HepG2 (cell line): ENCODE measurements around the gene RNF123. TPM values are rescaled to one million over a fixed set of nuclear protein-coding genes. Genes with fewer than 3 reads are reported as not detected.

Experiments
- ATAC-seq: fragments of 200-7000 bp; cut with Tn5 transposase; 3 replicates; pipeline ENCODE4 v1.9.1; 2020; ENCODE audit warnings: mild to moderate bottlenecking, moderate library complexity
- BruUV-seq: library from RNA; stranded (reverse); fragments of 400-500 nt; replicated peaks from 2 replicates; lab custom pipeline; 2021; lab: Mats Ljungman, UMichigan
- CTCF ChIA-PET: fragments of 300-600 bp; formaldehyde crosslinking; extraction: SDS; loops from one replicate; lab custom pipeline; 2021; ENCODE audit warnings: low total read pairs, inconsistent platforms, low intra/inter-chr PET ratio; lab: Yijun Ruan, JAX
- POLR2A ChIA-PET: fragments of 350-600 bp; sonication (Branson Sonifier 250); formaldehyde crosslinking; loops from one replicate; lab custom pipeline; 2020; ENCODE audit warnings: antibody characterized with exemption, inconsistent platforms; lab: Yijun Ruan, JAX
- DNase-seq: peaks from one replicate; pipeline ENCODE4 v3.0.0-alpha.2; 2015; ENCODE audit warnings: low spot score
- FAIRE-seq: peaks from 3 replicates; lab custom pipeline; 2011; peaks lifted over from hg19 to GRCh38; lab: Jason Lieb, UNC
- H2AFZ ChIP-seq: one replicate; pipeline ENCODE4 v1.6.1; 2011; ENCODE audit warnings: low read length, inconsistent platforms
- H3K27ac ChIP-seq: fragments of 300-600 bp; 3 replicates; pipeline ENCODE4 v1.8.0; 2011; ENCODE audit warnings: mixed run types, mild to moderate bottlenecking, mixed read lengths, low read length, inconsistent platforms; ENCODE audit not compliant: insufficient read depth; ENCODE audit errors: extremely low read length
- H3K27me3 ChIP-seq, 2 experiments: fragments of 200-600 bp in 1 of 2; 2 replicates in 1 of 2; 3 replicates in 1 of 2; pipeline versions ENCODE4 v1.6.0 to v1.8.0; 2011; ENCODE audit warnings: low read length in 2 of 2, mild to moderate bottlenecking in 2 of 2, moderate library complexity in 2 of 2, inconsistent platforms in 1 of 2; ENCODE audit not compliant: insufficient read depth in 2 of 2, control insufficient read depth in 1 of 2
- H3K36me3 ChIP-seq, 2 experiments: fragments of 200-600 bp in 1 of 2; replicated peaks in 1 of 2; 2 replicates in 1 of 2; 3 replicates in 1 of 2; pipeline versions ENCODE4 v1.5.1 to v1.8.0; 2011; ENCODE audit warnings: low read length in 2 of 2, inconsistent platforms in 1 of 2; ENCODE audit not compliant: insufficient read depth in 2 of 2, control insufficient read depth in 1 of 2
- H3K4me1 ChIP-seq: 2 replicates; pipeline ENCODE4 v1.5.1; 2012; ENCODE audit warnings: low read length, inconsistent platforms; ENCODE audit not compliant: insufficient read depth
- H3K4me2 ChIP-seq: 2 replicates; pipeline ENCODE4 v1.6.0; 2011; ENCODE audit warnings: low read depth, low read length, inconsistent platforms
- H3K4me3 ChIP-seq, 3 experiments: fragments of 200-600 bp in 1 of 3; sonication (generic), shearing (Covaris generic) in 1 of 3; replicated peaks in 1 of 3; 2 replicates each; pipeline ENCODE4 v1.5.1; 2011 to 2016; ENCODE audit warnings: low read length in 3 of 3, inconsistent platforms in 2 of 3, low read depth in 2 of 3, mild to moderate bottlenecking in 2 of 3, control low read depth in 1 of 3, mixed read lengths in 1 of 3; ENCODE audit not compliant: insufficient read depth in 1 of 3
- H3K79me2 ChIP-seq: one replicate; pipeline ENCODE4 v1.6.1; 2011; ENCODE audit warnings: low read length, inconsistent platforms; ENCODE audit not compliant: insufficient read depth
- H3K9ac ChIP-seq: 2 replicates; pipeline ENCODE4 v1.6.0; 2011; ENCODE audit warnings: mild to moderate bottlenecking, low read depth, low read length, inconsistent platforms; ENCODE audit not compliant: insufficient read depth
- H3K9me3 ChIP-seq: 2 replicates; pipeline ENCODE4 v1.5.1; 2012; ENCODE audit warnings: mild to moderate bottlenecking, low read length
- H4K20me1 ChIP-seq: 2 replicates; pipeline ENCODE4 v1.6.0; 2011; ENCODE audit warnings: inconsistent platforms, mild to moderate bottlenecking, low read length, moderate library complexity; ENCODE audit not compliant: insufficient read depth
- CBX1 ChIP-seq: IDR thresholded peaks from one replicate; pipeline ENCODE4 v1.6.1; 2016; ENCODE audit warnings: antibody characterized with exemption, low read depth
- DMAP1 ChIP-seq: IDR thresholded peaks from 2 replicates; pipeline ENCODE4 v1.6.1; 2016
- DR1 ChIP-seq: sonication (generic); formaldehyde crosslinking; IDR thresholded peaks from 2 replicates; pipeline ENCODE4 v1.8.0; 2021; ENCODE audit warnings: mild to moderate bottlenecking, missing genetic modification reagents, inconsistent platforms
- IKZF4 ChIP-seq: sonication (generic); formaldehyde crosslinking; IDR thresholded peaks from 2 replicates; pipeline ENCODE4 v1.5.1; 2020; ENCODE audit warnings: borderline replicate concordance, mild to moderate bottlenecking, low read depth, missing genetic modification reagents; ENCODE audit errors: not compliant biosample characterization
- MAFF ChIP-seq: IDR thresholded peaks from 2 replicates; pipeline ENCODE4 v1.6.1; 2011; ENCODE audit warnings: low read depth, low read length, improper control_type of control experiment
- MAFK ChIP-seq, 2 experiments: IDR thresholded peaks in 1 of 2; conservative IDR thresholded peaks in 1 of 2; 2 replicates each; pipeline ENCODE4 v1.6.1; 2011; ENCODE audit warnings: improper control_type of control experiment in 2 of 2, low read length in 2 of 2
- NKX3-1 ChIP-seq: sonication (generic); formaldehyde crosslinking; IDR thresholded peaks from 2 replicates; pipeline ENCODE4 v1.5.0; 2020; ENCODE audit warnings: missing genetic modification reagents
- SIX4 ChIP-seq: sonication (generic); formaldehyde crosslinking; IDR thresholded peaks from 2 replicates; pipeline ENCODE4 v1.4.0; 2020; ENCODE audit warnings: missing genetic modification reagents
- TMF1 ChIP-seq: sonication (generic); formaldehyde crosslinking; IDR thresholded peaks from 2 replicates; pipeline ENCODE4 v1.8.1; 2022; ENCODE audit warnings: low read depth, missing genetic modification reagents
- YY1 ChIP-seq: IDR thresholded peaks from 2 replicates; pipeline ENCODE4 v1.6.1; 2011; ENCODE audit warnings: low read length, low read depth, moderate library complexity, mild to moderate bottlenecking; ENCODE audit not compliant: insufficient read depth, insufficient replicate concordance
- ZNF260 ChIP-seq: sonication (generic); formaldehyde crosslinking; IDR thresholded peaks from 2 replicates; pipeline ENCODE4 v1.4.0; 2020; ENCODE audit warnings: missing genetic modification reagents, low read depth, mild to moderate bottlenecking, borderline replicate concordance
- ZNF333 ChIP-seq: sonication (generic); formaldehyde crosslinking; IDR thresholded peaks from 2 replicates; pipeline ENCODE4 v1.4.0; 2020; ENCODE audit warnings: mild to moderate bottlenecking, missing genetic modification reagents, borderline replicate concordance
- ZNF644 ChIP-seq: IDR thresholded peaks from 2 replicates; pipeline ENCODE4 v1.6.1; 2016; ENCODE audit warnings: low read depth
- ZNF746 ChIP-seq: sonication (generic); formaldehyde crosslinking; IDR thresholded peaks from 2 replicates; pipeline ENCODE4 v1.8.0; 2022; ENCODE audit warnings: mild to moderate bottlenecking, missing genetic modification reagents
- ZNF766 ChIP-seq: sonication (generic); formaldehyde crosslinking; IDR thresholded peaks from 2 replicates; pipeline ENCODE4 v1.5.0; 2020; ENCODE audit warnings: missing genetic modification reagents, borderline replicate concordance
- ZNF816 ChIP-seq: sonication (generic); formaldehyde crosslinking; IDR thresholded peaks from 2 replicates; pipeline ENCODE4 v1.8.0; 2022; ENCODE audit warnings: missing genetic modification reagents, mild to moderate bottlenecking, borderline replicate concordance
- WGBS: methylation state at CpG from one replicate; pipeline ENCODE4 v1.1.6; 2017; ENCODE audit warnings: low lambda C conversion rate; 5-methylcytosine and 5-hydroxymethylcytosine counted together
- in situ Hi-C: cut with HindIII; loops from 2 replicates; pipeline ENCODE4 v1.10.0; 2017; ENCODE audit warnings: low pct_unique_long_range_greater_than_20kb; ENCODE audit not compliant: extremely low pct_ligation_motif_present
- intact Hi-C: fragments of 100-400 bp; cut with micrococcal nuclease; formaldehyde crosslinking; loops from one replicate; pipeline ENCODE4 v1.10.0; 2022; ENCODE audit not compliant: unreplicated experiment
- polyA plus RNA-seq, 8 experiments: library from polyadenylated mRNA; depleted of rRNA in 3 of 8; stranded (reverse) in 7 of 8; unstranded in 1 of 8; fragments of >200 nt; fragmentation: Illumina TruSeq in 4 of 8; extraction: Trizol in 4 of 8; gene quantifications; 2 replicates each; pipeline versions ENCODE4 v1.2.1 to v1.2.3, GENCODE V29; 2011 to 2016; ENCODE audit warnings: low read depth in 4 of 8, missing spikeins in 1 of 8, mixed read lengths in 1 of 8; ENCODE audit not compliant: insufficient read depth in 1 of 8
- total RNA-seq, 5 experiments: library from RNA; depleted of rRNA; stranded (reverse); fragments of >200 nt; fragmentation: Illumina TruSeq; extraction: Trizol; gene quantifications; 2 replicates each; pipeline ENCODE4 v1.2.3, GENCODE V29; 2016; ENCODE audit warnings: low read depth in 1 of 5
- TF ChIP-seq, protein P1 (sequence below): conservative IDR thresholded peaks from 2 replicates; pipeline ENCODE4 v1.6.1; 2018; ENCODE audit warnings: missing genetic modification reagents
- TF ChIP-seq, protein P2 (sequence below): sonication (generic); formaldehyde crosslinking; IDR thresholded peaks from 2 replicates; pipeline ENCODE4 v1.4.0; 2020; ENCODE audit warnings: missing genetic modification reagents

Gene RNF123
- total and polyA plus RNA-seq, 2 of the 13 experiments (the other 11 are each of a cell fraction or from before 2014, with no cell fraction given) = 29.9 to 82.2 TPM

DNA sequence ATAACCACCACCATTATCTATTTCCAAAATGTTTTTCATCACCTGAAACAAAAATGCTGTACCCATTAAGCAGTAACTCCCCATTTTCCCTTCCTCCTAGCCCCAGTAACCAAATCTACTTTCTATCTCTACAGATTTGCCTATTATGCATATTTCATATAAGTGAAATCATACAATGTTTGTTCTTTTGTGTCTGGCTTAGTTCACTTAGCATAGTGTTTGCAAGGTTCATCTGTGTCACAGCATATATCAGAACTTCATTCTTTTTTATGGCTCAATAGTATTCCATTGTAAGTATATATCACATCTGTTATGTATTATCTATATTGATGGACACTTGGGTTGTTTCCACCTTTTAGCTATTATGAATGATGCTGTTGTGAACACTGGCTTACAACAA, 51.1 kb downstream of the RNF123 start:
- TF ChIP-seq MAFF (peak; percentile 44; the same call in 1 of the 2 replicates), MAFK (conservative IDR thresholded peaks at IDR 0.05 in 1 of 2, IDR thresholded peaks at IDR 0.05 in 1 of 2; ENCODE audit: low read length in 2 of 2) (peak; percentile 46 to 54; a peak in 3 of 4 replicates), ZNF260 (no peak), ZNF816 (CRISPR knock-in tag) (no peak), YY1 (no peak), ZNF333 (no peak)
- TF ChIP-seq, protein P1, sequence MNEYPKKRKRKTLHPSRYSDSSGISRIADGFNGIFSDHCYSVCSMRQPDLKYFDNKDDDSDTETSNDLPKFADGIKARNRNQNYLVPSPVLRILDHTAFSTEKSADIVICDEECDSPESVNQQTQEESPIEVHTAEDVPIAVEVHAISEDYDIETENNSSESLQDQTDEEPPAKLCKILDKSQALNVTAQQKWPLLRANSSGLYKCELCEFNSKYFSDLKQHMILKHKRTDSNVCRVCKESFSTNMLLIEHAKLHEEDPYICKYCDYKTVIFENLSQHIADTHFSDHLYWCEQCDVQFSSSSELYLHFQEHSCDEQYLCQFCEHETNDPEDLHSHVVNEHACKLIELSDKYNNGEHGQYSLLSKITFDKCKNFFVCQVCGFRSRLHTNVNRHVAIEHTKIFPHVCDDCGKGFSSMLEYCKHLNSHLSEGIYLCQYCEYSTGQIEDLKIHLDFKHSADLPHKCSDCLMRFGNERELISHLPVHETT (CRISPR knock-in tag) = no peak
- no peaks in the 10 kb centered on the region for H3K9me3 ChIP-seq
- no peak overlapping the region for H3K4me2 ChIP-seq
- no peak overlapping the region for H3K27ac ChIP-seq
- in situ Hi-C loops = no loop called here
- ChIA-PET CTCF (no interaction called here), POLR2A (no interaction called here)
- no peaks in the 10 kb centered on the region for H3K27me3 ChIP-seq
- H3K4me3 ChIP-seq = no peak overlapping the region
- no peaks in the 10 kb centered on the region for H4K20me1 ChIP-seq
- peaks cover 2% of the 10 kb centered on the region for H3K4me1 ChIP-seq
- H3K79me2 ChIP-seq = peaks cover 8% of the 10 kb centered on the region
- DNase-seq = no peak
- no peak for FAIRE-seq
- intact Hi-C loops = no loop called here
- no peak overlapping the region for H3K9ac ChIP-seq
- no peak for ATAC-seq
- BruUV-seq = no TSS peak
- H3K36me3 ChIP-seq = peaks cover 15 to 47% of the 10 kb centered on the region in 2 experiments
- no peak overlapping the region for H2AFZ ChIP-seq

DNA sequence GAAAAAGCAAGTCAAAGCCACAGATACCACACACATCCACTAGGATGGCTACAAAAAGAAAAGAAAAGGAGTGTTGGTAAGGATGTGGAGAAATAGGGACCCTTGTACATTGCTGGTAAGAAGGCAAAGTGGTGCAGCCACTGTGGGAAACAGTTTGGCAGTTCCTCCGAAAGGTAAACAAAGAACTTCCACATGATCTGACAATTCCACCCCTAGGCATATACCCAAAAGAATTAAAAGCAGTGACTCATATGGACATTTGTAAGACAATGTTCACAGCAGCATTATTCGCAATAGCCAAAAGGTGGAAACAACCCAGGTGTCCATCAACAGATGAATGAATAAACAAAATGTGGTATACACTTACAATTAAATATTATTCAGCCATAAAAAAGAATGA, 56.6 kb downstream of the RNF123 start:
- intact Hi-C loops = no loop called here
- ChIA-PET POLR2A (no interaction called here), CTCF (no interaction called here)

More for the DNA sequence above, 56.6 kb downstream of the RNF123 start:
- no peaks in the 10 kb centered on the region for H4K20me1 ChIP-seq
- peaks cover 48% of the 10 kb centered on the region for H3K4me1 ChIP-seq
- H3K27ac ChIP-seq = no peak overlapping the region
- BruUV-seq = no TSS peak
- in situ Hi-C loops = no loop called here
- peaks cover 43% of the 10 kb centered on the region for H3K79me2 ChIP-seq
- H3K9ac ChIP-seq = no peak overlapping the region
- H3K4me2 ChIP-seq = no peak overlapping the region
- no peaks in the 10 kb centered on the region for H3K9me3 ChIP-seq
- H2AFZ ChIP-seq = no peak overlapping the region
- H3K27me3 ChIP-seq = no peaks in the 10 kb centered on the region
- TF ChIP-seq ZNF746 (CRISPR knock-in tag) (no peak), DR1 (CRISPR knock-in tag) (no peak), CBX1 (no peak), SIX4 (no peak), ZNF644 (CRISPR knock-in tag) (no peak), NKX3-1 (CRISPR knock-in tag) (no peak), IKZF4 (CRISPR knock-in tag) (no peak), DMAP1 (CRISPR knock-in tag) (no peak), TMF1 (no peak), ZNF766 (CRISPR knock-in tag) (no peak)
- TF ChIP-seq, protein P2, sequence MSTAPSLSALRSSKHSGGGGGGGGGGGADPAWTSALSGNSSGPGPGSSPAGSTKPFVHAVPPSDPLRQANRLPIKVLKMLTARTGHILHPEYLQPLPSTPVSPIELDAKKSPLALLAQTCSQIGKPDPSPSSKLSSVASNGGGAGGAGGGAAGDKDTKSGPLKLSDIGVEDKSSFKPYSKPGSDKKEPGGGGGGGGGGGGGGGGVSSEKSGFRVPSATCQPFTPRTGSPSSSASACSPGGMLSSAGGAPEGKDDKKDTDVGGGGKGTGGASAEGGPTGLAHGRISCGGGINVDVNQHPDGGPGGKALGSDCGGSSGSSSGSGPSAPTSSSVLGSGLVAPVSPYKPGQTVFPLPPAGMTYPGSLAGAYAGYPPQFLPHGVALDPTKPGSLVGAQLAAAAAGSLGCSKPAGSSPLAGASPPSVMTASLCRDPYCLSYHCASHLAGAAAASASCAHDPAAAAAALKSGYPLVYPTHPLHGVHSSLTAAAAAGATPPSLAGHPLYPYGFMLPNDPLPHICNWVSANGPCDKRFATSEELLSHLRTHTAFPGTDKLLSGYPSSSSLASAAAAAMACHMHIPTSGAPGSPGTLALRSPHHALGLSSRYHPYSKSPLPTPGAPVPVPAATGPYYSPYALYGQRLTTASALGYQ = no peak
- peaks cover 5 to 30% of the 10 kb centered on the region in 2 experiments for H3K36me3 ChIP-seq
- H3K4me3 ChIP-seq = no peak overlapping the region
- no peak for ATAC-seq
- no peak for FAIRE-seq
- WGBS = 95% methylated on average over 2 of the region's 2 CpGs
- no peak for DNase-seq
